NT2/D1 (cell line): ENCODE data around the gene RNPEPL1.

ENCODE experiments used
- DNase-seq: peaks from one replicate; pipeline ENCODE4 v3.0.0-alpha.2; 2011; ENCODE audit warnings: low read depth, low spot score
- H3K27me3 ChIP-seq: 2 replicates; pipeline ENCODE4 v1.6.0; 2011; ENCODE audit warnings: mild to moderate bottlenecking; ENCODE audit not compliant: insufficient read length, insufficient read depth
- H3K36me3 ChIP-seq: 2 replicates; pipeline ENCODE4 v1.6.1; 2011; ENCODE audit warnings: mild to moderate bottlenecking, low read length, mixed read lengths; ENCODE audit not compliant: insufficient read depth, insufficient read length
- H3K4me1 ChIP-seq: 2 replicates; pipeline ENCODE4 v1.5.1; 2011; ENCODE audit not compliant: insufficient read depth, insufficient read length
- H3K4me3 ChIP-seq: 2 replicates; pipeline ENCODE4 v1.5.1; 2011; ENCODE audit warnings: low read depth; ENCODE audit not compliant: insufficient read length
- H3K9ac ChIP-seq: 2 replicates; pipeline ENCODE4 v1.6.0; 2011; ENCODE audit warnings: low read depth; ENCODE audit not compliant: insufficient read length
- H3K9me3 ChIP-seq: 2 replicates; pipeline ENCODE4 v1.5.1; 2011; ENCODE audit warnings: mild to moderate bottlenecking, low read length; ENCODE audit not compliant: insufficient read depth
- SUZ12 ChIP-seq: IDR thresholded peaks from 2 replicates; pipeline ENCODE4 v1.6.1; 2011; ENCODE audit not compliant: insufficient read length, insufficient read depth; ENCODE audit errors: extremely low read depth
- YY1 ChIP-seq: IDR thresholded peaks from 2 replicates; pipeline ENCODE4 v1.6.1; 2011; ENCODE audit not compliant: insufficient read length, insufficient read depth
- ZNF274 ChIP-seq: IDR thresholded peaks from 2 replicates; pipeline ENCODE4 v1.6.1; 2011; ENCODE audit warnings: mild to moderate bottlenecking, low read depth, low read length

RNPEPL1 gene

GRCh38 chr2:240602266-240603050 lies 34.2 kb downstream of the RNPEPL1 start:
- Histone ChIP-seq H3K4me1 (peaks cover 3% of the 10 kb centered on the region), H3K27me3 (no peaks in the 10 kb centered on the region), H3K36me3 (peaks cover 39% of the 10 kb centered on the region), H3K4me3 (no peak overlapping the region), H3K9me3 (no peaks in the 10 kb centered on the region), H3K9ac (no peak overlapping the region)
- no peak for DNase-seq
- no peak for TF ChIP-seq YY1
- no peak for TF ChIP-seq SUZ12
- TF ChIP-seq ZNF274: no peak

- Histone ChIP-seq H3K4me1 (peaks cover 3% of the 10 kb centered on the region), H3K9ac (no peak overlapping the region), H3K36me3 (peaks cover 32% of the 10 kb centered on the region), H3K27me3 (no peaks in the 10 kb centered on the region), H3K9me3 (no peaks in the 10 kb centered on the region), H3K4me3 (no peak overlapping the region)
- TF ChIP-seq ZNF274: no peak
- TF ChIP-seq SUZ12: no peak
- no peak for DNase-seq
Measured at GRCh38 chr2:240603081-240603835, 35.0 kb downstream of the RNPEPL1 start.

DNA sequence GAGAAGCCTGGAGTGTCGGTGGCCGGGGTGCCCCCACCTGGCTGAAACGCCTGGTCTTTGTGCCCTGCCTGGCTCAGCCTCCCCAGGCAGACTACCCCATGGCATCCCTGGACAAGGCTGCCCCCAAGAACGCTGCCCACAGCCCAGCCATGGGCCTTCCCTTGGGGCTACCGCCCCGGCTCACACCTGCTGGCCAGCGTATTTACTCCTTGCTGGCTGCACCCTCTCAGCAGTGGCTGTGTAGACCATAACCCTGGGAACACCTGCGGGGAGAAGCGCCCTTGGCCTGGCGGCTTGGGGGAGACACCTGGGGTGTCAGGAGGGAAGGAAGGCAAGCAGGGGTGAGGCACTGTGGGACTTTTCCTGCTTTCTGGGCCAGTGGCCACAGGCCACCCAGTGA lies 35.6 kb downstream of the RNPEPL1 start:
- H3K9me3 ChIP-seq: no peaks in the 10 kb centered on the region
- H3K4me3 ChIP-seq: no peak overlapping the region
- no peak for DNase-seq
- H3K27me3 ChIP-seq: no peaks in the 10 kb centered on the region
- H3K9ac ChIP-seq: no peak overlapping the region
- H3K4me1 ChIP-seq: peaks cover 3% of the 10 kb centered on the region
- H3K36me3 ChIP-seq: peaks cover 26% of the 10 kb centered on the region
- no peak for TF ChIP-seq YY1
- TF ChIP-seq SUZ12: no peak
- TF ChIP-seq ZNF274: no peak

DNA sequence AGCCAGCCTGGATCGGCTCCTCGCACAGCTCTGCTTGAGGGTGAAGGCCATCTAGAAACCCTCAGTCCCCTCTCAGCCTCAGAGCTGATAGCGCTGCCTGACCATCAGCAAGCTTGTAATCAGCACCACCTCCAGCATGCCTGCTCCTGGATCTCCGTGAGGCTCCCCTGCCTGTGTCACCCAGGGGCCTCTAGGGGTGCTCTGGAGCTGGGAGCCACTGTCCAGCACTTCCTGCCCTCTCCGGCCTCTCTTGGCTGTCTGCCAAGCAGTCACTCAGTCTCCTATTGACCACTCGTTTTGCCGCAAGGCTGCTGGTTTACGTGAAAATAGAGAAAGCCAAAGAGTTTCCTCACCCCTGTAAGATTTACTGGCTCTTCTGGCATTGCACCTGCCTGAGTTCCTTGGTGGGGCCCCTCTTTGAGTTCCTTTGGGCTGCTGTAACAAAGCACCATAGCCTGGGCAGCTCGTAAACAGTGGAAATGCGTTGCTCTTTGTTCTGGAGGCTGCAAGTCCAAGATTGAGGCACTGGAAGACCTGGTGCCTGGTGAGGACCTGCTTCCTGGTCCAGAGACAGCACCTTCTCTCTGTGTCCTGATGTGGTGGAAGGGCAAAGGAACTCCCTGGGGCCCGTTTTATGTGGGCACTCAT lies 36.1 kb downstream of the RNPEPL1 start:
- no peaks in the 10 kb centered on the region for H3K9me3 ChIP-seq

GRCh38 chr2:240604939-240605716 lies 36.8 kb downstream of the RNPEPL1 start:
- Histone ChIP-seq H3K27me3 (no peaks in the 10 kb centered on the region), H3K4me3 (no peak overlapping the region), H3K36me3 (peaks cover 17% of the 10 kb centered on the region), H3K9ac (no peak overlapping the region), H3K4me1 (peaks cover 3% of the 10 kb centered on the region), H3K9me3 (no peaks in the 10 kb centered on the region)
- no peak for TF ChIP-seq SUZ12
- TF ChIP-seq YY1: no peak
- no peak for TF ChIP-seq ZNF274
- no peak for DNase-seq

More for the DNA sequence above, 36.1 kb downstream of the RNPEPL1 start:
- TF ChIP-seq YY1 (no peak), SUZ12 (no peak), ZNF274 (no peak)
- Histone ChIP-seq H3K4me3 (no peak overlapping the region), H3K27me3 (no peaks in the 10 kb centered on the region), H3K36me3 (peaks cover 24% of the 10 kb centered on the region), H3K4me1 (peaks cover 3% of the 10 kb centered on the region), H3K9ac (no peak overlapping the region)
- no peak for DNase-seq

- no peak overlapping the region for H3K4me3 ChIP-seq
- no peaks in the 10 kb centered on the region for H3K27me3 ChIP-seq
- H3K36me3 ChIP-seq: peaks cover 8% of the 10 kb centered on the region
- H3K9ac ChIP-seq: no peak overlapping the region
- peaks cover 3% of the 10 kb centered on the region for H3K4me1 ChIP-seq
- no peaks in the 10 kb centered on the region for H3K9me3 ChIP-seq
- TF ChIP-seq ZNF274 (no peak), YY1 (no peak), SUZ12 (no peak)
- no peak for DNase-seq
Measured at GRCh38 chr2:240605867-240606743, 37.8 kb downstream of the RNPEPL1 start.
